Neural cell (in vitro differentiated cells): ENCODE data around the gene FTCD.
"Not testable (repeated sequence)": the region's sequence is repeated elsewhere in the genome, so short reads cannot be mapped to it uniquely, and the experiment has no call there.

Experiments
- CTCF ChIP-seq: fragments of 450-650 bp; IDR thresholded peaks from 2 replicates; pipeline ENCODE4 v1.5.1; 2014; ENCODE audit warnings: antibody characterized with exemption, mild to moderate bottlenecking, moderate library complexity; ENCODE audit not compliant: poor library complexity, severe bottlenecking
- EP300 ChIP-seq: fragments of 450-650 bp; conservative IDR thresholded peaks from 2 replicates; pipeline ENCODE4 v1.6.1; 2014; ENCODE audit warnings: antibody characterized with exemption, mild to moderate bottlenecking, moderate library complexity; ENCODE audit not compliant: poor library complexity, severe bottlenecking
- EZH2 ChIP-seq: fragments of 200-600, 300-800 bp; shearing (Covaris generic), sonication (generic); IDR thresholded peaks from 2 replicates; pipeline ENCODE4 v1.6.1; 2014; ENCODE audit warnings: antibody characterized with exemption, low read length, borderline replicate concordance, mild to moderate bottlenecking; ENCODE audit not compliant: insufficient read depth, poor library complexity, severe bottlenecking
- MXI1 ChIP-seq: fragments of 450-650 bp; conservative IDR thresholded peaks from 2 replicates; pipeline ENCODE4 v1.6.1; 2014; ENCODE audit warnings: antibody characterized with exemption, mild to moderate bottlenecking; ENCODE audit not compliant: poor library complexity, severe bottlenecking
- POLR2AphosphoS5 ChIP-seq: IDR thresholded peaks from 2 replicates; pipeline ENCODE4 v1.6.1; 2012
- SMC3 ChIP-seq: fragments of 450-650 bp; conservative IDR thresholded peaks from 2 replicates; pipeline ENCODE4 v1.6.1; 2014; ENCODE audit warnings: antibody characterized with exemption, mild to moderate bottlenecking, moderate library complexity; ENCODE audit not compliant: poor library complexity

- TF ChIP-seq CTCF, EP300, EZH2, POLR2AphosphoS5, MXI1, SMC3: not testable (repeated sequence)
These were observed 14.9 kb downstream of the FTCD start for GRCh38 chr21:46140352-46141003.
